Measurements from ENCODE around the gene P2RX1. TPM values are rescaled to one million over a fixed set of nuclear protein-coding genes. Genes with fewer than 3 reads are reported as not detected.

P2RX1 gene
- polyA plus RNA-seq (ENCODE audit: insufficient read length in 3 of 3): 1 to 10 TPM in 2 of 3 donors, under 1 TPM in 1; 0.89 to 1.4 (median 1.0) TPM
- long read RNA-seq, donor 1: 0 reads
- long read RNA-seq, donor 2: 0 reads
- long read RNA-seq, donor 3: 0 reads
- long read RNA-seq, donor 4: 0 reads
- long read RNA-seq, donor 5: 0 reads
- long read RNA-seq, donor 6: 0 reads
- long read RNA-seq, donor 7, partial matches to known transcripts: 0 of 1 reads
- long read RNA-seq, donor 7, other reads (novel, unspliced or antisense): 0 of 1 reads
- long read RNA-seq, donor 8: 0 reads
- long read RNA-seq, donor 9: 0 reads
- long read RNA-seq, donor 10: 0 reads
- long read RNA-seq, donor 11, partial matches to known transcripts: 0 of 1 reads
- long read RNA-seq, donor 11, other reads (novel, unspliced or antisense): 0 of 1 reads
- long read RNA-seq, donor 12, partial matches to known transcripts: 0 of 2 reads
- long read RNA-seq, donor 12, other reads (novel, unspliced or antisense): 0 of 2 reads
- long read RNA-seq, donor 13: 0 reads
- long read RNA-seq, donor 14: 0 reads
- long read RNA-seq, donor 15: 0 reads
- long read RNA-seq, donor 16: 0 reads

DNA sequence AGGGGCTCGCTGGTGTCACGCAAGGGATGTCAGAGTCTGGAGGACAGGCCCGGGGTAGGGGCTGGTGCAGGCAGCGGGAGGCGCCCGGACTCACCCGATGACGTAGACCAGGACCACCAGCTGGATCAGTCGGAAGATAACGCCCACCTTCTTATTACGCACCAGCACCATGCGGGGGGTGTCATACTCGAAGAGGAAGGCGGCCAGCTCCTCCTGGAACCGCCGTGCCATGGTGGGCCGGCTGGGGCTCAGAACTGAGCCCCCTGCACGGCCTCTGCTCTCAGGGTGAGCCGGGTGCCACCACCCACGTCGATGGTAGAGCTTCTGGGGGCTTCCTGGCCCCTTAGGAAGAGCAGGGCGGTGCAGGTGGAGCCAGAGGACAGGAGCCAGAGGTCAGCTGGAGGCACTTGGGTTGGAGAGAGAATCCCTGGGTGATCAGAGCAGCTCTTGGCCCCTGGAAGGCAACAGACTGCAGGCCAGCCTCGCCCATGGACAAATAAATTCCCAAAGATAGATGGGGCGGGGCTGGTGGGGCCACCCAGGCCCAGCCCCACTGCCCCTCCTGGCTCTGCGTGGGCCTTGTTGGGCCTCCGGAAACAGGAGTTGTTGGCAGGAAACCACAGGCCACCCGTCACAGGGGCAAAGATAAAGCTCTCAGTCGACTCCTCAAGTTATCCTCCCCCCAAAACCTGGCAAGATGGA, at the start of gene P2RX1:
P2RX1 (minus strand) TSS at position 471 of the 702 bp plus-strand sequence; CDS start at position 231, 240 bp downstream.
- DNase-seq: no peak

DNA sequence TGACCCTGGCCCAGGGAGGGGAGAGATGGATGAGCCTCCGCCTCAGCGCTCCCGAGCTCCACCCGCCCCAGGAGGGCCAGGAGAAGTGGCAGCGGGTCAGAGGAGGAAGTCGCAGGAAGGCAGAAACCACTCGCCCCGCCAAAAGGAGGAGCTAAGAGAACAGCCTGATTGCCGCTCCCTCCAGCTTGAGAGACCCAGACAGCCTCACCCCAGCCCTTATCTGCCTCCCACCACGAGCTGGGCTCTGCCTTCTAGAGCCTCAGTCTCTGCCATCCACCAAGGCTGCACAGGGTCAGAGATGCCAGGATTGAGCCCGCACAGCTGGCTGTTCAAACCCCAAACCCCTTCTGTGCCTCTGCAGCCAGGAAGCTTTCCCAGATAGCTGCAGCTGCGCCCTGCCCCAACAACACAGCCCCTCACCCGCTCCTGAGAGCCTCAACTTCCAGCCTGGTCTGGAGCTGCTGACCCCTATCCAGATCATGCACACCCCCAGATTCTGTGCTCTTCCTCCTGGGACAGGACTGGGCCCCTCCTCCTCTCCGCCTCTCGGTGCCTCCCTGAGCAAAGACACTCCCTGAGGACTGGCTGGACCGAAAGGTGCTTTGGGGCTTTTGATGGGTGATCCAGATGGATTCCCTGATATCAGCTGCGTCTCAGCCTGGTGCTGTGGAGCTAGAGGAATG, 49.0 kb upstream of the P2RX1 start:
- no peak for DNase-seq

DNA sequence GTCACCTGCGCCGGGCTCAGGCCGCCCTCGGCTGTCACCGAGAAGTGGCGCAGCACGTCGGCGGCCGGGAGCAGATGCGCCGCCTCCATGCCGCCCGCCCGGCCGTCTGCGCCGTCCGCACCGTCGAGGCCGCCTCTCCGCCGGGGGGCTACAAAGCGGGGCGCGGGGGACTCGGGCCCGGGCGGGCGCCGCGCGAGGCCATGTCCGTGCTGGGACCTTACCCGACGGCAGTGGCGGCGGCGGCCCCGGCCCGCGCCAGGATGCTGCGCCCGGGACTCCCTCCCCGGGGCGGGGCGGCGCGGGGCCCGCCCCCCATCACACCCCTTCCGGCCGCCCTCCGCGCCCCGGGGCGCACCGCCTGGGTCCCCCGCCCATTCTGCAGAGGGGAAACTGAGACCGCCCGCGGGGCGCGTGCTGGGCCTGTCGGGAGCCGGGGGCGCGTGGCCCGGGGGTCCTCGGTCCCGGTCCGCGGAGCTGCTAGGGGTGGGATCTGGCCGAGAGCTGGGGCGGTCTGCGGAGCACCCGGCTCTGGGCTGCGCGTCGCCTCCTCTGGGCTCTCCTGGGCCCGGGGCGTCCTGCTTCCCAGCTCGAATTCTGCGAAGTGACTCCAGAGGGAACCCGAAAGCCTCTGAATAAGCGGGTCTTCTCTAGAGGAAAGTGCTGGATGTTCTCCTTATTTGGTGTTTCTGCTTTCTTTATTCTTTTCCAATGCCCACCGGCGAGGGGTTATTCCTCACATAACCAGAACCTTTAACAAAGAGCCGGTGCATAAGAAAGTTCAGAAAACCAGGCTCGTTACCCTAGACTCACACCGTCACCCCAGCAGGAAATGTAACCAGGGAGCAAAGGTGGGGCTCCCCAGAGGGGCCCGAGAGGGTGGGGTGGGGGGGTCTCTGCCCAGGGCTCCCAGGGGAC, 48.2 kb upstream of the P2RX1 start, which contains the start of gene ATP2A3:
ATP2A3 (minus strand) TSS at position 235 of the 915 bp plus-strand sequence; CDS start at position 89, 146 bp downstream.
- no peak for DNase-seq

DNA sequence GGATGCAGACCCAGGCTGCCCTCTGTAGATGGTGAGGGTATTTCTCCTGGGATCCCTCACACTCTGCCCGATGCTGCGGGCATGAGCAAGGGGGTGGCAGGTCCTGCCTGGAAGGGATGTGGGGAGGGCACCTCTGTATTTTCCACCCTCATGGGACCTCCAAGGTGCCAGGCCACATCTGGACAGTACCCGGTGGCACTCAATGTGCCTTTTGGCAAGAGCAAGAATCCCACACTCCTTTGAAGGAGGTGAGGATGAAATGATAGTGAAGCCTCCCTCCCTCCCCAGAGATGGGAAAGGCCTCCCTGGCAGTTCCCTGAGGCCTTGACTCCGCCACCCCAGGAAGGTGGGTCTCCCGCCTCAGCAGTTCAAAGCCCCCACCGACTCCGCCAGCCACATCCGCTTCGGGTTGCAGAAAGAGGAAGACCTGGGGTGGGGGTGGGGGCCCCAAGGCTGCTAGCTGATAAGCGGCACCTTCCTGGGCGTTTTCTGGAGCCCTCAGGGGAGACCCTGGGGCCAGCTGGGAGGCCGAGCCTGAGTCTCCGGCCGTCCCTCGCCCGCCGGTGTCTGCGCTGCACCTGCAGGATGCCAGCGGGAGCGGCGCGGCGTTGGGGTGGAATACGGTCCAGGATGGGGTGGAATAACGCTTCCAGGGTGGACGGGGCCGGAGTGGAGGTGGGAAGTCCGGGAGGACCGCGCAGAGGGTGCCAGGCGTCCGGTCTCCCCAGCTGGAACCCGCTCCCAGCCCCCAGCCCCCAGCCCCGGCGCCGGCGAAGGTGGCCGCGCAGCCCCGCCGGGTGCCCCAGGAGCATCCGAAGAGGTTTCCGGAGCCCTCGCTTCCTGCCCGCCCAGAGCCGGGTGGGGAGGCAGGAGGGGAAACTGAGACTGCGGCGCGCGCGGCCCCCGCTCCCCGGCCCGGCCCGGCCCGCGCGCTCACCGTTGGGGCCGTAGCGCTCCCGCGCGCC, 47.3 kb upstream of the P2RX1 start:
- no peak for DNase-seq

DNA sequence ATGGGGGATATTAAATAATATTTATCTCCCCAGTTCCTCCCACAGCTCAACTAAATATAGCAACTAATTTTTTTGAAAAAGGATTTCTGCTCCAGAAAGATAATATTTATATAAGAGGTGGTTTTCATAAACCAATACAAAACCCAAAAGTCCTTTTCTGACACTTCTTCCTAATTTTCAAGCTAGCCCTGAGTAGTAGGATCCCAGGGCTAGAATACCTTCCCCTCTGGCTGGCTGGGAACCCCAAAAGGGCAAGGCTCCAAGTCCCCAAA, 46.6 kb upstream of the P2RX1 start:
- DNase-seq: no peak

DNA sequence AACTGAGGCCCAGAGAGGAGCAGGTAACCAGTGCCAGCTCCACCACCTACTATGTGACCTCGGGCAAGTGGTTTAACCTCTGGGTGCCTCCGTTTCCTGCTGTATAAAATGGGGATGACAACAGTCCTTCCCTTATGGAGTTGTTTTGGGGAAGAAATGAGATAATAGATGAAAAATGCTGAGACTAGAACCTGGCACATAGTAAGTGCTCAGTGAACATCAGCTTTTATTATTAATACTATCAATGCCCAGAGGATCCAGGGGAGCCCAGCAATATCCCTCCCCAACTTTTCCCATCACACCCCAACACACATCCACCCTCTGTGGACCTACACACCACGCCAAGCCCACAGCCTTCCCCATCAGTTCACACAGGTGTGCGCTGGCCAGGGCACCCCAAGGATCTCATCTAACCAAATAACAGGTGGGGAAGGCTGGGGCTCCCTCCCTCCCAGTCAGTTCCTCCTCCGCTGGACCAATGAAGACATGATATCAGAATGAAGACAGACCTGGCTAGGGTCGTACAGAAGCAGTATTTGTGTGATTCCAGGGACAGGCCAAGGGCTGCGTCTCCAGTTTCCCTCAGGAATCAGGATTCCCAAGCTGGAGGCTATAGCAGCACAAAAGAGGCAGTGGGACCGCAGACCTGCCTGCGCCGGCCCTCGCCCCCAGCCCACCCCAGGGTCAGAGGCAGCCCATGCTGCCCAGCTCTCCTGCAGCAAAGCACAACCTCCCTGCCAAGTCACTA, 46.1 kb upstream of the P2RX1 start:
- no peak for DNase-seq

DNA sequence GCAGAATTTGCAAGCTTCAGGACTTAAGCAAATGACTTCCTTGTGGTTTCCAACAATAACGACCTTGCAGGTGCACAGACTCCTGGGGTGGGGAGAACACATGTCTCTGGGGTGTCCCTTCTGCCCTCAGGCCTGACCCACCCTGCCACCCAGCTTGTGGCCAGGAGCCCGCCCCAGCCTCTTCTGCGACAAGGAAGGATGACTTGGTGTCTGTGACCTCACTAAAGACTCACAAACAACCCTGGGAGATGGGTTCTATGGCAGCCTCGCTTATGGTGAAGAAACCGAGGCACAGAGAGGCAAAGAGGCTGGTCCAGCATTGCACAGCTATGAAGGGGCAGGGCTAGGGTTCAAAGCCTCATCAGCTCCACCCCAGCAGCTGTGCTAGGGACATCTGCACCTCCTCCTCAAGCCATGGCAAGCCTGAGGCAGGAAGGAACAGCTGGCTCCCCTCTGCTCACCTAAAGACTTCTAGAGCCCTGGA, 45.3 kb upstream of the P2RX1 start:
- no peak for DNase-seq

DNA sequence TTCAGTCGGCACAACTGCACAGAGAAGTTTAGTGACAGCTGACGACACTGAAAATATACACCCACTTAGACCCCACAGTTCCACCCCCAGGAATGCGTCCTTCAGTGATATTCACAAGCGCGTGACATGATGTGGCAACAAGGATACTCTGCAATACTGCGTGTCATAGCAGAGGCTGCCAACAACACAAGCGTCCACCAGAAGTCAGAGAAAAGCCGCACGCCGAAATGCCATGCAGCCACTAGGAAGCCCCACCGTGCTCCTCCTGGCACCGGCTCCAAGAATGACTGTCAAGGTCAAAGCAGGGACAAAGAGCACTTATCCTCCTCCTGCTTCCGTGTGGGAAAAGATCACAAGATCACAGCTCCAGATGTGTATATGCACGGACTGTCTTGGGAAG, 44.5 kb upstream of the P2RX1 start:
- DNase-seq: no peak

DNA sequence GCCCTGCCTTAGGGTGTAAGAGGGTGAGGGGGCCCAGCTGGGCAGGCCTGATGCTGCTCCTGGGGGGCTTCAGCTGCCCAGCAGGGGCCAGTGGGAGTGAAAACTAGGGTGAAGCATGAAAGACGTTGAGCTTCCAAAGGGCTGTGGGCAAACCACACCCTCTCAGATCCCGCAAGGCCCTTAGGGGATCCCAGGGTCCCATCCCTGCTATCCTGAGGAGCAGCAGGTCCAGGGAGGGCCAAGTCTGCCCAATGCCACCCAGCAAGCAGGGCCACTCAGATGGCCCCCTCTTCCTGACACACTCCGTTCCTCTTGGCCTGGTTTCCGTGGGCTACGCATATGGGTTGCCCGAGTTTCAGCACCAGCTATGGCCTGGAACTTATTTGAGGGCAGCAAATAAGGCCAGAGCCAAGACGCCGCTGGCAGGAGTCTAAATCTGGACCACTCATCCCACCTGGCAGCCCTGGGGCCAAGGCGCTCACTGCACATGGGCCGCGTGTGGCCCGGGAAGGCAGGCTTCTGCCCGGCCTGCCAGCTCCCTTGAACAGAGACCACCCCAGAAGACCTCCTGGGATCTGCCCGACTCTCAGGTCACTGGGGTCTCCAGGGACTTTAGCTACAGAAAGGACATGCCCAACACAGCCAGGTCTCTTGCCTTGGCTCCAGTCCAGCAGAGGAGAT, 43.8 kb upstream of the P2RX1 start:
- no peak for DNase-seq

DNA sequence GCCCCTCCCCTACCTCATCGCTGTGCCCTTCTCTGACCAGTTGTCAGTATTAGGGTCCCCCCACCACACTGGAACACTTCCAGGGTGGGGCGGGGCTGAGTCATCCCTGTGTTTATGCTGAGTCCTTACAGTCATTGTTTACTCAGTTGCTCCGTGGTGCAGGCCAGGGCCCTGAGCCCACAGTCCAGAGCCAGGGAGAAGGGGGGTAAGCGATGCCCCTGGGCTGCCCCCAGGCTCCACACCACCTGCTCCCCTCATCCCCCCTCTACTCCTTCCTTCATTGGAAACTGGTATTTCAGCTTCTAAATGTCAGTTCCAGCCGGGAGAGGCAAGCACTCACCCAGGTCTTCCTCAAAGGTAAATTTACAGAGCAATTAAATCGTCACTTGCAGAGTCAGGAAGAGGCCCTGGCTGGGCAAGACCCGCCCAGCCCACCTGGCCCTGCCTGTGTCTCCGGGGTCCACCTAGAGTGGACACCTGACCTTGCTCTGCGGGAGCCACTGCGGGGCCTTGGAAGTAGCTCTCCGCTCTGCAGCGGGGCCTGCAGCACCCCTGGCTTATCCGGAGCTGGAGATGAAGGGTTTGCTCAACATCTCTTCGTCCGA, 43.1 kb upstream of the P2RX1 start:
- DNase-seq: no peak

DNA sequence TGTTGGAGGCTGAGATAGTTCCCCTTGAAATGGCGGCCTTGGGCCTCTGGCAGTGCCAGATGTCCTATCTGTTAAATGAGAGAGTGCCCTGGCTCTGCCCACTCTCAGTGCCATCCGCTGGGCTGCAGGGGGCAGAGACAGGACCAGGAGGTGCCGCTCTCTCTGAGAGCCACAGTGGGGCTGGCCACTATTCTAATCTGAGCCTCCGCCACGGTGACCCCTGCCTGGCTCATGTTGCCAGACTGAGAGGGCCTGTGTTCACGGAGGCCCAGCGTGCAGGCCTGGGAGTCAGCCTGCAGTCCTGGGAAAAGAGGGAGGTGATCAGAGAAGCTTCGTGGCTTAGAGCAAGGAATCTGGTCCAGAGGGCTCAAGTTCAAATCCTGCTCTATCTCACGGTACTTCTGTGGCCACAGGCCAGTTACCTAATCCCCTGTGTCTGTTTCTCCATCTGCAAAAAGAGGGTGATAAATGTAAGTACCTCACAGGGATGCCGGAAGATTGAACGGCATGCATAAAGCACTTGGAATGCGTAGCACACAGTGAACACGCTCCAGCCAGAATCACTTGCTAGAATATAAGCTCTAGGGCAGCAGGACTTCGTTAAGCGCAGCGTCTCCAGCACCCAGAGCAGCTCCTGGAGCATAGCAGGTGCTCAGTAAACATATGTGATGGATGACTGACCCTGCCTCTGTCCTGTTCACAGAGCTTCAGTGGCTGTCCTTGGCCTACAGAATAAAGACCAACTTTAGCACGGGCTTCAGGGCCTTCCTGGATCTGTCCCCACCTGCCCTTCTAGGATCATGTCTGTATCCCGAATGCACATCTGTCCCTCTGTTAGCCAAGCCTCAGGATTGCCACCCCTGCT, 41.7 kb upstream of the P2RX1 start:
- DNase-seq: no peak

DNA sequence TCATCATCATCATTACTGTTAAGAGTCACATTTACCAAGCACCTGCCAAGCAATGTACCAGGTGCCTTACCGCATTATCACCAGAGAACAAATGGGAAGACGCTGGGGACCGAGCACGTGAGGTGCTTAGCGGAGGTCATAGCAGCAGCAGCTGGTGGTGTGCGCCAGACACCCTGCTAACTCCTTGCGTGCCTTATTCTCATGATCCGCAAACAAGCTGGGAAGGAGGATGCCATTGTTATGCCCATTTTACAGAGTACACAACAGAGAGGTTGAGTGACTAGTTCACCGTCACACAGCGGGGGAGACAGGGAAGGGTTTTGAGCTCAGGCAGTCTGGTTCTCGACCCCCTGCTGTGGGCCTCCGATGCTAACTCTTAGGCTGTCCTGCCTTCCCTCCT, 40.7 kb upstream of the P2RX1 start:
- no peak for DNase-seq

DNA sequence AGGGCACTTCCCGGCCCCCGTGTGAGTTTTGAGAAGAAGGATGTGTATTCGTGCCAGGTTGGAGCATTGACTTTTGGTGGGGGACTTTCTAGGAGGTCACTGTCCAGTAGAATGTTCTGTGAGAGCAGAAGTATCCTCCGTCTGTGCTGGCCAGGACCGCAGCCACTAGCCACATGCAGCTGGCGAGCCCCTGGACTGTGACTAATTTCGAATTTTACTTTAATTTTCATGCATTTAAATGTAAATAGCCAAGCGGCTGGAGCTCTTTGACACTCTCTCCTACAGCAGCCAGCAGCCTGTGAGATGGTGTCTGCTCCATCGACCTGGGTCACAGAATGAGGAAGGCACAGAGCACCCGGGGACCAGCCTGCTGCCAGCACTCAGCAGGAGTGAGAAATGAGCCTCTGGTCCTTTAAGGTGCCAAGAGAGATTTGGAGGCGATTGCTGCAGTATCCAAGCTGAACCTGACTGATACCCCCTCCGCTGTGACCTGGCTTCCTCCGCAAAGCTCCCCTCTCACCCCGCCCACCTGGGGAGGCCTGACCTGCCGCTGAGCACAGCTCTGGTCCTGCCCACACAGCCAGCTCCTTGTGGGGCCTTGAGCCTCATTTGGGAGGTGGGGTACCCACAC, 40.2 kb upstream of the P2RX1 start:
- DNase-seq: no peak

DNA sequence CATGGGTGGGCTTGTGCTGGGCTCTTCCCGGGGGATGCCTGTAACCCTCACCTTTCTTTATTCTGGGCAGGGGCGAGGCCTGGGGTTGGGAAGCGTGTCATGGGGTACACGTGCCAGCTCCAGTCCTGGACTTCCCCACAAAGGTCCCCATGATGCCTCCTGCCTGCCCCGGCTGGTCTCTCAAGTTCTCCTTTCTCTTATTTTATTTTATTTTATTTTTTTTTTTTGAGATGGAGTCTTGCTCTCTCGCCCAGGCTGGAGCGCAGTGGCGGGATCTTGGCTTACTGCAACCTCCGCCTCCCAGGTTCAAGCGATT, 39.4 kb upstream of the P2RX1 start:
- DNase-seq: no peak

DNA sequence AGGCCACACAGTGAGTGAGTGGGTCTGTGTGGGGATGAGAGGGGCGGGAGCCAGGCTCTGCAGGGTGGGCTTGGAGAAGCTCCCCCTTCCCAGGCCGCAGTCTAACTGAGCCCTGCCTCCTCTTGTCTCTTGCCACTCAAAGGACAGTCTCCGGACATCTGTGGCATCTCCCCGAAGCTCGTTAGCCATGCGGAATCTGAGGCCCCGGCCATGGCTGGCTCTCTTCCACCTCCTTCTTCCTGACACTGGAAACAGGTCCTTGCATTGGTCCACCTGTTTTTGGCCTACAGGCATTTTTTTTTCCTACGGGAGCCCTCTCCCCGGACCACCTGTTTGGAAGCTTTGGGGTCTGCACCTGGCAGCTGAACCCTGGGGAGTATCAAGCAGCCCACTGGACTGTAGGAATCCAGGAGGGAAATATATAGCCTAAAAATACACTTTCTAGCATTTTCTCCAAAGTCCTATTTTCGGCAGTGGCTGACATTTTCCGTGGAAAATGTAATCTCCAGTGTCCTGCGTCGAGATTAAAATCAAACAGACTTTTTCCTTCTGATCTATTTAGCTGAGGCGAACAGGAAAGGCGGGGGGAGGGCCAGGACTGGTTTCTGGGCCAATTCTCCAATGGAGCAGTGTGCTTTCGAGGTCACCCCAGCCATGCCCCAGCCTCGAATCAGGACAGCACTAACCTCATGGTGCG, 38.9 kb upstream of the P2RX1 start:
- DNase-seq: no peak

DNA sequence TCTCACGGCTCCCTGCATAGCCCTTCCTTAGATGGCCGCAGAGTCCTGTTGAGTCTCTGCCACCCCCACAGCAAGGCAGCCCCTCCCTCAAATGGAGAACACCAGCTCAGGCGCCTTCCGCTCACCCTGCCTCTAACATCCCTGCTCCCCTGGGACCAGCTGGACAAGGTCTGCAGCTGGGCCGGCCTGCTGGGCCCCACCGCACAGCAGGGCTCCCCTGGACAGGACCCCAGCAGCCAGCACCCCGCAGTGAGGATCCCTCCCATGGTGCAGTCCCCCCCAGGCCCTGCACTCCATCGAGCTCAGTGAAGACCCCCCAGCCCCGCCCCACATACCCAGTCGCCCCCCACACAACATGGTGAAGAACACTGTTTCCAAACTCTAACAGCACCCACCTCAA, 37.8 kb upstream of the P2RX1 start:
- DNase-seq: no peak
